ENCODE results near the gene ABHD8.
A peak's percentile ranks its signal among the peaks of the same experiment; 100 is the strongest.

Gene ABHD8

DNA sequence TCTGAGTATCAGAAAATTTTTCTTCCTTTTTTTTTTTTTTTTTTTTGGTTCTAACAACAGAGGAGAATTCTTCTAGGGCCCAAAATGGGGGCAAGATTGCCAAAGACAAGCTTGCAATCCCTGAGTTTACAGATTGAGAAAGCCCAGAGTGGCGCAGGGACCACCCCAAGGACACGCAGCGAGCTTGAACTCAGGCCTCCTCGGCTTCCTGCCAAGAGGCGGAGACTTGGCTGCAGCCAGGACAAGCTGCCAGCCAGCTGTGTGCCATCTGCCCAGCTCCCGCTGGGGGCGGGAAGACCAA, 1.9 kb upstream of the ABHD8 start:
- H3K4me3 ChIP-seq (ENCODE audit: low read depth, low read length, poor library complexity, severe bottlenecking) = no peak overlapping the region
- peak overlapping the region; percentile 62 for H3K27ac ChIP-seq (ENCODE audit: low read depth, low read length, poor library complexity, severe bottlenecking)
- H3K27me3 ChIP-seq (ENCODE audit: insufficient read depth, low read length) = no peaks in the 10 kb centered on the region
- H3K9me3 ChIP-seq (ENCODE audit: low read length) = no peaks in the 10 kb centered on the region
- peaks cover 42% of the 10 kb centered on the region for H3K4me1 ChIP-seq (ENCODE audit: insufficient read depth, low read length, severe bottlenecking)
- H3K9ac ChIP-seq (ENCODE audit: low read length) = no peak overlapping the region
- H3F3A ChIP-seq (ENCODE audit: insufficient read depth, low read length) = peaks cover 6% of the 10 kb centered on the region; the same call in 1 of the 2 replicates
- peaks cover 5% of the 10 kb centered on the region for H3K79me2 ChIP-seq (ENCODE audit: insufficient read depth, low read length)
- no peaks in the 10 kb centered on the region for H4K20me1 ChIP-seq (ENCODE audit: insufficient read depth, low read length)
- no peak for TF ChIP-seq EZH2 (IDR thresholded peaks at IDR 0.05; ENCODE audit: borderline replicate concordance, low read length)
- TF ChIP-seq, protein P1, sequence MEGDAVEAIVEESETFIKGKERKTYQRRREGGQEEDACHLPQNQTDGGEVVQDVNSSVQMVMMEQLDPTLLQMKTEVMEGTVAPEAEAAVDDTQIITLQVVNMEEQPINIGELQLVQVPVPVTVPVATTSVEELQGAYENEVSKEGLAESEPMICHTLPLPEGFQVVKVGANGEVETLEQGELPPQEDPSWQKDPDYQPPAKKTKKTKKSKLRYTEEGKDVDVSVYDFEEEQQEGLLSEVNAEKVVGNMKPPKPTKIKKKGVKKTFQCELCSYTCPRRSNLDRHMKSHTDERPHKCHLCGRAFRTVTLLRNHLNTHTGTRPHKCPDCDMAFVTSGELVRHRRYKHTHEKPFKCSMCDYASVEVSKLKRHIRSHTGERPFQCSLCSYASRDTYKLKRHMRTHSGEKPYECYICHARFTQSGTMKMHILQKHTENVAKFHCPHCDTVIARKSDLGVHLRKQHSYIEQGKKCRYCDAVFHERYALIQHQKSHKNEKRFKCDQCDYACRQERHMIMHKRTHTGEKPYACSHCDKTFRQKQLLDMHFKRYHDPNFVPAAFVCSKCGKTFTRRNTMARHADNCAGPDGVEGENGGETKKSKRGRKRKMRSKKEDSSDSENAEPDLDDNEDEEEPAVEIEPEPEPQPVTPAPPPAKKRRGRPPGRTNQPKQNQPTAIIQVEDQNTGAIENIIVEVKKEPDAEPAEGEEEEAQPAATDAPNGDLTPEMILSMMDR (IDR thresholded peaks at IDR 0.05; ENCODE audit: low read length) = no peak
- no peak overlapping the region for H2AFZ ChIP-seq (ENCODE audit: low read length)
- H3K9me2 ChIP-seq (ENCODE audit: low read depth, low read length) = no peaks in the 10 kb centered on the region
- peaks cover 8% of the 10 kb centered on the region; the same call in 1 of the 2 replicates for H3K36me3 ChIP-seq (ENCODE audit: insufficient read depth, low read length)
- H3K4me2 ChIP-seq (ENCODE audit: low read length) = peak overlapping the region; percentile 5; the same call in 1 of the 2 replicates

DNA sequence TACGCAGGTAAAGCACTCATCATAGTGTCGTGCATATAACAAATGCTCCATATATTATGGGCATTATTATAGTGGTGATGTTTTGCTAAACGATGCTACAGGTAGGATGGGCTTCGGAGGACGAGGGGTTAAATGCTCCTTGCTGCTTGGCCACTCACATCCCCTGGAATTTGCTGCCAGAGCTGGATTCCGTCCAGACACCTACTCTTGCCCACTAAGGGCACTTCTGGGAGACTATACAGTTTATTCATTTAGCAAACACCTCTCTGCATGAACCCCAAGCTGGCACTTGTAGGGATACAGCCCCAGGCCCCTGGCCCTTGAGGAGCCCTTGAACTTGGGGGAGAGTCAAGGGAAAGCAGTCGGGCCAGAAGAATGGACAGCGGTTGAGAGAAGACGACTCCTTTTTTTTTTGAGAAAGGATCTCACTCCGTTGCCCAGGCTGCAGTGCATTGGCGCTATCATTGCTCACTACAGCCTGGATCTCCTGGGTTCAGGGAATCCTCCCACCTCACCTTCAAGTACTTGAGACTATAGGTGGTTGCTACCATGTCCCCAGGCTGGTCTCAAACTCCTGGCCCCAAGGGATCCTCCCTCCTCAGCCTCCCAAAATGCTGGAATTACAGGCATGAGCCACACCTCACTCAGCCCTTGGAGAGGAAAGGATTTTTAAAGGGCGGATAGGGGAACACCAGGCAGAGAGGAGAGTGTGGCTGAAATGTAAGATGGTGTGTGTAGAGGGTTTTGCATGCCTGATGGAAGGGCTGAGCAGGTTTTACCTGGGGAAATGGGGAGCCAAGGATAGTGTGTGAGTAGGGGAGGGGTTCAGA, 1.4 kb upstream of the ABHD8 start:
- Histone ChIP-seq H3K27ac (ENCODE audit: low read depth, low read length, poor library complexity, severe bottlenecking) (peak overlapping the region; percentile 62), H2AFZ (ENCODE audit: low read length) (no peak overlapping the region), H4K20me1 (ENCODE audit: insufficient read depth, low read length) (no peaks in the 10 kb centered on the region), H3K9ac (ENCODE audit: low read length) (no peak overlapping the region), H3K4me1 (ENCODE audit: insufficient read depth, low read length, severe bottlenecking) (peaks cover 39% of the 10 kb centered on the region), H3K9me3 (ENCODE audit: low read length) (no peaks in the 10 kb centered on the region), H3K79me2 (ENCODE audit: insufficient read depth, low read length) (no peaks in the 10 kb centered on the region; the same call in 1 of the 2 replicates), H3K27me3 (ENCODE audit: insufficient read depth, low read length) (no peaks in the 10 kb centered on the region), H3K4me3 (ENCODE audit: low read depth, low read length, poor library complexity, severe bottlenecking) (no peak overlapping the region), H3F3A (ENCODE audit: insufficient read depth, low read length) (peaks cover 6% of the 10 kb centered on the region; the same call in 1 of the 2 replicates), H3K36me3 (ENCODE audit: insufficient read depth, low read length) (peaks cover 8% of the 10 kb centered on the region; the same call in 1 of the 2 replicates), H3K9me2 (ENCODE audit: low read depth, low read length) (no peaks in the 10 kb centered on the region), H3K4me2 (ENCODE audit: low read length) (peak overlapping the region; percentile 5; the same call in 1 of the 2 replicates)
- TF ChIP-seq, protein P1 (IDR thresholded peaks at IDR 0.05; ENCODE audit: low read length) = no peak
- no peak for TF ChIP-seq EZH2 (IDR thresholded peaks at IDR 0.05; ENCODE audit: borderline replicate concordance, low read length)

DNA sequence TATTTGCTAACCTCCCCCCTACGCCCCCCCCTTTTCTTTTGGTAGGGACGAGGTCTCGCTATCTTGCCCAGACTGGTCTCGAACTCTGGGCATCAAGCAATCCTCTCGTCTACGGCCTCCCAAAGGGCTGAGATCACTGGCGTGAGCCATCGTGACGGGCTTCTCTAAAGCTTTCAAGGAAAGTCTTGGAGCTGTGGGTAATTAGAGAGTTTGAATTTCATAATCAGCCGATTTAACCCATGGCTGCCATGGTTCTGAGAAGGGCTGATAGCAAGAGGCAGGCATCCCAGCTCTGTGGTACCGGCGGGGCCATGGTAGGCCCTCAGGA, 679 bp upstream of the ABHD8 start:
- Histone ChIP-seq H3K27ac (ENCODE audit: low read depth, low read length, poor library complexity, severe bottlenecking) (peak overlapping the region; percentile 18), H3K9me3 (ENCODE audit: low read length) (no peaks in the 10 kb centered on the region), H3K9ac (ENCODE audit: low read length) (peak overlapping the region; percentile 43; the same call in 1 of the 2 replicates), H3K9me2 (ENCODE audit: low read depth, low read length) (no peaks in the 10 kb centered on the region), H3F3A (ENCODE audit: insufficient read depth, low read length) (peaks cover 6% of the 10 kb centered on the region; the same call in 1 of the 2 replicates), H3K27me3 (ENCODE audit: insufficient read depth, low read length) (no peaks in the 10 kb centered on the region), H3K4me2 (ENCODE audit: low read length) (peak overlapping the region; percentile 84), H4K20me1 (ENCODE audit: insufficient read depth, low read length) (no peaks in the 10 kb centered on the region), H2AFZ (ENCODE audit: low read length) (no peak overlapping the region), H3K36me3 (ENCODE audit: insufficient read depth, low read length) (peaks cover 11% of the 10 kb centered on the region), H3K4me1 (ENCODE audit: insufficient read depth, low read length, severe bottlenecking) (peaks cover 39% of the 10 kb centered on the region), H3K79me2 (ENCODE audit: insufficient read depth, low read length) (no peaks in the 10 kb centered on the region; the same call in 1 of the 2 replicates), H3K4me3 (ENCODE audit: low read depth, low read length, poor library complexity, severe bottlenecking) (peak overlapping the region; percentile 78)
- TF ChIP-seq, protein P1 (IDR thresholded peaks at IDR 0.05; ENCODE audit: low read length) = no peak
- no peak for TF ChIP-seq EZH2 (IDR thresholded peaks at IDR 0.05; ENCODE audit: borderline replicate concordance, low read length)

Measured in OCI-LY1 (cell line).